K562 (cell line): Measurements from ENCODE around the gene SENP3. TPM values are rescaled to one million over a fixed set of nuclear protein-coding genes. Genes with fewer than 3 reads are reported as not detected.

ENCODE experiments used
- CBX5 ChIP-seq: IDR thresholded peaks from 2 replicates; pipeline ENCODE4 v1.6.1; 2014; ENCODE audit warnings: low read depth, borderline replicate concordance
- CCAR2 ChIP-seq: fragments of 200-400 bp; formaldehyde crosslinking; IDR thresholded peaks from 2 replicates; pipeline ENCODE4 v1.6.1; 2017; ENCODE audit warnings: mild to moderate bottlenecking, low read depth, low read length
- HNRNPL ChIP-seq: fragments of 200-400 bp; formaldehyde crosslinking; IDR thresholded peaks from 2 replicates; pipeline ENCODE4 v1.6.1; 2017; ENCODE audit warnings: low read depth, mild to moderate bottlenecking, low read length
- HSF4 ChIP-seq: fragments of 250-450 bp; sonication (Bioruptor Pico); IDR thresholded peaks from 2 replicates; pipeline ENCODE4 v2.1.2; 2022; ENCODE audit warnings: mild to moderate bottlenecking, moderate library complexity, borderline replicate concordance
- MAX ChIP-seq: sonication (generic); formaldehyde crosslinking; IDR thresholded peaks from 2 replicates; pipeline ENCODE4 v1.9.0; 2022; ENCODE audit warnings: mild to moderate bottlenecking, missing genetic modification reagents
- PHF8 ChIP-seq: fragments of 200-600 bp; sonication (generic); IDR thresholded peaks from 2 replicates; pipeline ENCODE4 v1.6.1; 2012; ENCODE audit warnings: mixed run types, mild to moderate bottlenecking, inconsistent platforms, low read length, moderate library complexity, borderline replicate concordance
- SIN3B ChIP-seq: fragments of 450-650 bp; IDR thresholded peaks from 2 replicates; pipeline ENCODE4 v1.6.1; 2017; ENCODE audit warnings: low read depth, mild to moderate bottlenecking, moderate library complexity
- SMAD4 ChIP-seq: fragments of 250-450 bp; sonication (Bioruptor Pico); conservative IDR thresholded peaks from 2 replicates; pipeline ENCODE4 v1.8.0; 2021; ENCODE audit warnings: inconsistent platforms, mild to moderate bottlenecking, moderate library complexity
- YY1 ChIP-seq, 3 experiments: IDR thresholded peaks; 2 replicates each; pipeline ENCODE4 v1.6.1; 2011; ENCODE audit warnings: low read length in 2 of 3, mild to moderate bottlenecking in 2 of 3, moderate library complexity in 2 of 3, borderline replicate concordance in 1 of 3, control low read depth in 1 of 3, low read depth in 1 of 3; ENCODE audit not compliant: insufficient read depth in 3 of 3, insufficient replicate concordance in 2 of 3, control insufficient read depth in 1 of 3, insufficient read length in 1 of 3; ENCODE audit errors: extremely low read depth in 1 of 3
- ZNF224 ChIP-seq: sonication (generic); formaldehyde crosslinking; IDR thresholded peaks from 2 replicates; pipeline ENCODE4 v1.8.0; 2022; ENCODE audit warnings: mild to moderate bottlenecking, missing genetic modification reagents
- ZNF232 ChIP-seq: sonication (generic); formaldehyde crosslinking; IDR thresholded peaks from 2 replicates; pipeline ENCODE4 v1.8.0; 2022; ENCODE audit warnings: mild to moderate bottlenecking, missing genetic modification reagents
- polyA plus RNA-seq, 8 experiments: library from polyadenylated mRNA; depleted of rRNA in 4 of 8; stranded (reverse) in 5 of 8; unstranded in 3 of 8; fragments of >200 nt; fragmentation: Nextera tagmentation in 2 of 8; fragmentation: Illumina TruSeq in 1 of 8; extraction: Ambion mirVana in 2 of 8; extraction: Trizol in 1 of 8; gene quantifications; 2 replicates each; pipeline versions ENCODE4 v1.2.1 to v1.2.3, GENCODE V29; 2011 to 2014; ENCODE audit warnings: inconsistent platforms in 1 of 8, missing spikeins in 1 of 8
- total RNA-seq, 7 experiments: library from RNA; depleted of rRNA in 6 of 7; stranded (reverse); fragments of >200 nt in 6 of 7; fragmentation: Illumina TruSeq in 2 of 7; extraction: Trizol in 2 of 7; gene quantifications; 2 replicates each; pipeline versions ENCODE4 v1.2.1 to v1.2.3, GENCODE V29; 2011 to 2021; ENCODE audit warnings: low replicate concordance in 1 of 7
- TF ChIP-seq, protein P1 (sequence below), 2 experiments: fragments of 450-650 bp in 1 of 2; sonication (generic) in 1 of 2; formaldehyde crosslinking in 1 of 2; IDR thresholded peaks; 2 replicates each; pipeline versions ENCODE4 v1.7.1 to v1.9.0; 2016 to 2022; ENCODE audit warnings: inconsistent platforms in 1 of 2, mild to moderate bottlenecking in 1 of 2, missing genetic modification reagents in 1 of 2
- TF ChIP-seq, protein P2 (sequence below): fragments of 450-650 bp; formaldehyde crosslinking; IDR thresholded peaks from 2 replicates; pipeline ENCODE4 v1.4.0; 2020; ENCODE audit warnings: mild to moderate bottlenecking, moderate library complexity

Gene SENP3
- total and polyA plus RNA-seq, 9 of the 15 experiments (the other 6 are each of a cell fraction or from before 2014, with no cell fraction given), result 0.63 to 102 (median 78.8) TPM

- TF ChIP-seq, protein P1, sequence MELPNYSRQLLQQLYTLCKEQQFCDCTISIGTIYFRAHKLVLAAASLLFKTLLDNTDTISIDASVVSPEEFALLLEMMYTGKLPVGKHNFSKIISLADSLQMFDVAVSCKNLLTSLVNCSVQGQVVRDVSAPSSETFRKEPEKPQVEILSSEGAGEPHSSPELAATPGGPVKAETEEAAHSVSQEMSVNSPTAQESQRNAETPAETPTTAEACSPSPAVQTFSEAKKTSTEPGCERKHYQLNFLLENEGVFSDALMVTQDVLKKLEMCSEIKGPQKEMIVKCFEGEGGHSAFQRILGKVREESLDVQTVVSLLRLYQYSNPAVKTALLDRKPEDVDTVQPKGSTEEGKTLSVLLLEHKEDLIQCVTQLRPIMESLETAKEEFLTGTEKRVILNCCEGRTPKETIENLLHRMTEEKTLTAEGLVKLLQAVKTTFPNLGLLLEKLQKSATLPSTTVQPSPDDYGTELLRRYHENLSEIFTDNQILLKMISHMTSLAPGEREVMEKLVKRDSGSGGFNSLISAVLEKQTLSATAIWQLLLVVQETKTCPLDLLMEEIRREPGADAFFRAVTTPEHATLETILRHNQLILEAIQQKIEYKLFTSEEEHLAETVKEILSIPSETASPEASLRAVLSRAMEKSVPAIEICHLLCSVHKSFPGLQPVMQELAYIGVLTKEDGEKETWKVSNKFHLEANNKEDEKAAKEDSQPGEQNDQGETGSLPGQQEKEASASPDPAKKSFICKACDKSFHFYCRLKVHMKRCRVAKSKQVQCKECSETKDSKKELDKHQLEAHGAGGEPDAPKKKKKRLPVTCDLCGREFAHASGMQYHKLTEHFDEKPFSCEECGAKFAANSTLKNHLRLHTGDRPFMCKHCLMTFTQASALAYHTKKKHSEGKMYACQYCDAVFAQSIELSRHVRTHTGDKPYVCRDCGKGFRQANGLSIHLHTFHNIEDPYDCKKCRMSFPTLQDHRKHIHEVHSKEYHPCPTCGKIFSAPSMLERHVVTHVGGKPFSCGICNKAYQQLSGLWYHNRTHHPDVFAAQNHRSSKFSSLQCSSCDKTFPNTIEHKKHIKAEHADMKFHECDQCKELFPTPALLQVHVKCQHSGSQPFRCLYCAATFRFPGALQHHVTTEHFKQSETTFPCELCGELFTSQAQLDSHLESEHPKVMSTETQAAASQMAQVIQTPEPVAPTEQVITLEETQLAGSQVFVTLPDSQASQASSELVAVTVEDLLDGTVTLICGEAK (IDR thresholded peaks at IDR 0.05), result no peak
- TF ChIP-seq, protein P1 (CRISPR knock-in tag; IDR thresholded peaks at IDR 0.05), result no peak
- TF ChIP-seq HNRNPL (no peak), MAX (CRISPR knock-in tag) (no peak), SMAD4 (CRISPR knock-in tag) (no peak), ZNF232 (CRISPR knock-in tag) (no peak), ZNF224 (CRISPR knock-in tag) (no peak), HSF4 (CRISPR knock-in tag) (no peak), SIN3B (no peak), CBX5 (no peak), YY1 (IDR thresholded peaks at IDR 0.05; ENCODE audit: borderline replicate concordance in 1 of 3, control insufficient read depth in 1 of 3, extremely low read depth in 1 of 3, insufficient read depth in 3 of 3, insufficient read length in 1 of 3, insufficient replicate concordance in 2 of 3, low read depth in 1 of 3, low read length in 2 of 3) (no peak), PHF8 (peak; percentile 24; the same call in 1 of the 2 replicates), CCAR2 (no peak)
- TF ChIP-seq, protein P2, sequence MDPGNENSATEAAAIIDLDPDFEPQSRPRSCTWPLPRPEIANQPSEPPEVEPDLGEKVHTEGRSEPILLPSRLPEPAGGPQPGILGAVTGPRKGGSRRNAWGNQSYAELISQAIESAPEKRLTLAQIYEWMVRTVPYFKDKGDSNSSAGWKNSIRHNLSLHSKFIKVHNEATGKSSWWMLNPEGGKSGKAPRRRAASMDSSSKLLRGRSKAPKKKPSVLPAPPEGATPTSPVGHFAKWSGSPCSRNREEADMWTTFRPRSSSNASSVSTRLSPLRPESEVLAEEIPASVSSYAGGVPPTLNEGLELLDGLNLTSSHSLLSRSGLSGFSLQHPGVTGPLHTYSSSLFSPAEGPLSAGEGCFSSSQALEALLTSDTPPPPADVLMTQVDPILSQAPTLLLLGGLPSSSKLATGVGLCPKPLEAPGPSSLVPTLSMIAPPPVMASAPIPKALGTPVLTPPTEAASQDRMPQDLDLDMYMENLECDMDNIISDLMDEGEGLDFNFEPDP (CRISPR knock-in tag), result no peak
These were observed 3.8 kb upstream of the SENP3 start (continued) for GRCh38 chr17:7557775-7558543.
